ENCODE data around the gene ECEL1.
"Not testable (repeated sequence)": the region's sequence is repeated elsewhere in the genome, so short reads cannot be mapped to it uniquely, and the experiment has no call there.

ECEL1 gene

GRCh38 chr2:232443047-232443446 lies 44.6 kb downstream of the ECEL1 start:
- DNase-seq (ENCODE audit: low read depth in 2 of 2): not testable (repeated sequence)

GRCh38 chr2:232442431-232442830 lies 45.2 kb downstream of the ECEL1 start:
- DNase-seq (ENCODE audit: low read depth in 2 of 2): not testable (repeated sequence)

- DNase-seq (ENCODE audit: low read depth in 2 of 2): not testable (repeated sequence)
Measured at GRCh38 chr2:232441922-232442321, 45.7 kb downstream of the ECEL1 start.

- DNase-seq (ENCODE audit: low read depth in 2 of 2): no peak
Measured at GRCh38 chr2:232441147-232441651, 46.4 kb downstream of the ECEL1 start.

GRCh38 chr2:232440220-232441018 lies 47.2 kb downstream of the ECEL1 start:
- peak; percentile 12 to 16 for DNase-seq (ENCODE audit: low read depth in 2 of 2)

- no peak for DNase-seq (ENCODE audit: low read depth in 2 of 2)
Measured at GRCh38 chr2:232439758-232440135, 47.9 kb downstream of the ECEL1 start.

- no peak for DNase-seq (ENCODE audit: low read depth in 2 of 2)
Measured at GRCh38 chr2:232438951-232439757, 48.5 kb downstream of the ECEL1 start.

- no peak for DNase-seq (ENCODE audit: low read depth in 2 of 2)
Measured at GRCh38 chr2:232438091-232438490, 49.5 kb downstream of the ECEL1 start.

- no peak for DNase-seq (ENCODE audit: low read depth in 2 of 2)
Measured at GRCh38 chr2:232437195-232437571, 50.5 kb downstream of the ECEL1 start.

GRCh38 chr2:232436381-232437194 lies 51.0 kb downstream of the ECEL1 start:
- no peak for DNase-seq (ENCODE audit: low read depth in 2 of 2)

- DNase-seq (ENCODE audit: low read depth in 2 of 2): no peak
Measured at GRCh38 chr2:232435805-232436204, 51.8 kb downstream of the ECEL1 start.

- no peak for DNase-seq (ENCODE audit: low read depth in 2 of 2)
Measured at GRCh38 chr2:232435375-232435648, 52.3 kb downstream of the ECEL1 start.

GRCh38 chr2:232434563-232435374 lies 52.9 kb downstream of the ECEL1 start:
- DNase-seq (ENCODE audit: low read depth in 2 of 2): no peak

GRCh38 chr2:232434091-232434490 lies 53.5 kb downstream of the ECEL1 start:
- no peak for DNase-seq (ENCODE audit: low read depth in 2 of 2)

- not testable (repeated sequence) for DNase-seq (ENCODE audit: low read depth in 2 of 2)
Measured at GRCh38 chr2:232433622-232434021, 54.0 kb downstream of the ECEL1 start.

GRCh38 chr2:232432598-232433184 lies 54.9 kb downstream of the ECEL1 start:
- no peak for DNase-seq (ENCODE audit: low read depth in 2 of 2)

GRCh38 chr2:232431705-232432590 lies 55.7 kb downstream of the ECEL1 start:
- DNase-seq (ENCODE audit: low read depth in 2 of 2): no peak

Measured in fibroblast of skin of left quadriceps (primary cell).